ENCODE data around the gene TERT. TPM values are rescaled to one million over a fixed set of nuclear protein-coding genes. Genes with fewer than 3 reads are reported as not detected.

Gene TERT
- total and polyA plus RNA-seq, 2 of the 13 experiments (the other 11 are each of a cell fraction or from before 2014, with no cell fraction given): 4.3 to 5.9 TPM

DNA sequence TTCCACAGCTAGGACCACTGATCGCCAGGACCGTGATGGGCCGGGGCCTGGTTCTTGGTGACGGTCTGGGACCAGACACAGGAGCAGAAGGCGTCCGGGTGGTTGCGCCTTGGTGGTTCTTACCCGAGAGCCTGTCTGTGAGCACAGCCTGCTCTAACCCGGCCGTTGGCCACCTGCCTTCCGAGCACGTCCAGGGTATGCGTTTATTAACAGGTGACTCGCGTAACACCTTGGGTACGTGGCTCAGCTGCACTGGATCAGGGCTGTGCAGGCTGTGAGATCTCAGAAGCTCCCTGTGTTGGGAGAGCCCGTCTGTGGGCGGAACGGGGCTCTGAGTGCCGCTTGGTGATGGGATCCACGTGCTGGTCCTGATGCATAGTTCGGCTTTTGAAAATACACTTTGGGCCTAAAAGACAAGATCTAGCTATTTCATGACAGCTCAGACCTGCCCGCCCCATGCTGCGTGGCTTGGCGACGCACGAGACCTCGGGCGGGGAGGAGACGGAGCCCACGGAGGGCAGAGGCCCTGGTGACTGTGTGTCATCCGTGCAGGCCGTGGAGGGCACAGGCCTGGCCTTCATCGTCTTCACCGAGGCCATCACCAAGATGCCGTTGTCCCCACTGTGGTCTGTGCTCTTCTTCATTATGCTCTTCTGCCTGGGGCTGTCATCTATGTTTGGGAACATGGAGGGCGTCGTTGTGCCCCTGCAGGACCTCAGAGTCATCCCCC, 76.4 kb downstream of the TERT start (continued):
- TF ChIP-seq, protein P1, sequence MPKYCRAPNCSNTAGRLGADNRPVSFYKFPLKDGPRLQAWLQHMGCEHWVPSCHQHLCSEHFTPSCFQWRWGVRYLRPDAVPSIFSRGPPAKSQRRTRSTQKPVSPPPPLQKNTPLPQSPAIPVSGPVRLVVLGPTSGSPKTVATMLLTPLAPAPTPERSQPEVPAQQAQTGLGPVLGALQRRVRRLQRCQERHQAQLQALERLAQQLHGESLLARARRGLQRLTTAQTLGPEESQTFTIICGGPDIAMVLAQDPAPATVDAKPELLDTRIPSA (CRISPR knock-in tag; IDR thresholded peaks at IDR 0.05; ENCODE audit: borderline replicate concordance): no peak
- TF ChIP-seq ZNF558 (CRISPR knock-in tag; IDR thresholded peaks at IDR 0.05; ENCODE audit: borderline replicate concordance): no peak
- TF ChIP-seq, protein P2, sequence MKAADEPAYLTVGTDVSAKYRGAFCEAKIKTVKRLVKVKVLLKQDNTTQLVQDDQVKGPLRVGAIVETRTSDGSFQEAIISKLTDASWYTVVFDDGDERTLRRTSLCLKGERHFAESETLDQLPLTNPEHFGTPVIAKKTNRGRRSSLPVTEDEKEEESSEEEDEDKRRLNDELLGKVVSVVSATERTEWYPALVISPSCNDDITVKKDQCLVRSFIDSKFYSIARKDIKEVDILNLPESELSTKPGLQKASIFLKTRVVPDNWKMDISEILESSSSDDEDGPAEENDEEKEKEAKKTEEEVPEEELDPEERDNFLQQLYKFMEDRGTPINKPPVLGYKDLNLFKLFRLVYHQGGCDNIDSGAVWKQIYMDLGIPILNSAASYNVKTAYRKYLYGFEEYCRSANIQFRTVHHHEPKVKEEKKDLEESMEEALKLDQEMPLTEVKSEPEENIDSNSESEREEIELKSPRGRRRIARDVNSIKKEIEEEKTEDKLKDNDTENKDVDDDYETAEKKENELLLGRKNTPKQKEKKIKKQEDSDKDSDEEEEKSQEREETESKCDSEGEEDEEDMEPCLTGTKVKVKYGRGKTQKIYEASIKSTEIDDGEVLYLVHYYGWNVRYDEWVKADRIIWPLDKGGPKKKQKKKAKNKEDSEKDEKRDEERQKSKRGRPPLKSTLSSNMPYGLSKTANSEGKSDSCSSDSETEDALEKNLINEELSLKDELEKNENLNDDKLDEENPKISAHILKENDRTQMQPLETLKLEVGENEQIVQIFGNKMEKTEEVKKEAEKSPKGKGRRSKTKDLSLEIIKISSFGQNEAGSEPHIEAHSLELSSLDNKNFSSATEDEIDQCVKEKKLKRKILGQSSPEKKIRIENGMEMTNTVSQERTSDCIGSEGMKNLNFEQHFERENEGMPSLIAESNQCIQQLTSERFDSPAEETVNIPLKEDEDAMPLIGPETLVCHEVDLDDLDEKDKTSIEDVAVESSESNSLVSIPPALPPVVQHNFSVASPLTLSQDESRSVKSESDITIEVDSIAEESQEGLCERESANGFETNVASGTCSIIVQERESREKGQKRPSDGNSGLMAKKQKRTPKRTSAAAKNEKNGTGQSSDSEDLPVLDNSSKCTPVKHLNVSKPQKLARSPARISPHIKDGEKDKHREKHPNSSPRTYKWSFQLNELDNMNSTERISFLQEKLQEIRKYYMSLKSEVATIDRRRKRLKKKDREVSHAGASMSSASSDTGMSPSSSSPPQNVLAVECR (CRISPR knock-in tag; IDR thresholded peaks at IDR 0.05; ENCODE audit: borderline replicate concordance): no peak
- no peak for TF ChIP-seq MZF1 (CRISPR knock-in tag; IDR thresholded peaks at IDR 0.05; ENCODE audit: borderline replicate concordance)
- TF ChIP-seq, protein P3, sequence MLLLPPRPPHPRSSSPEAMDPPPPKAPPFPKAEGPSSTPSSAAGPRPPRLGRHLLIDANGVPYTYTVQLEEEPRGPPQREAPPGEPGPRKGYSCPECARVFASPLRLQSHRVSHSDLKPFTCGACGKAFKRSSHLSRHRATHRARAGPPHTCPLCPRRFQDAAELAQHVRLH (CRISPR knock-in tag; IDR thresholded peaks at IDR 0.05; ENCODE audit: borderline replicate concordance, low read depth): no peak
- TF ChIP-seq RFX1 (IDR thresholded peaks at IDR 0.05): no peak
- no peak for TF ChIP-seq GZF1 (CRISPR knock-in tag; IDR thresholded peaks at IDR 0.05)
- TF ChIP-seq ZNF101 (CRISPR knock-in tag; IDR thresholded peaks at IDR 0.05; ENCODE audit: borderline replicate concordance, low read depth): no peak

All from HepG2 (cell line).